Activated naive CD8-positive, alpha-beta T cell treated with anti-CD3 and anti-CD28 coated beads, Interleukin-2, amount 50 U/mL, for 16 hours (primary cell): ENCODE measurements around the gene NACC1.

Experiments
- DNase-seq: peaks from one replicate; pipeline ENCODE4 v3.0.0-alpha.2; 2020; ENCODE audit warnings: low read depth, low spot score

Gene NACC1

DNA sequence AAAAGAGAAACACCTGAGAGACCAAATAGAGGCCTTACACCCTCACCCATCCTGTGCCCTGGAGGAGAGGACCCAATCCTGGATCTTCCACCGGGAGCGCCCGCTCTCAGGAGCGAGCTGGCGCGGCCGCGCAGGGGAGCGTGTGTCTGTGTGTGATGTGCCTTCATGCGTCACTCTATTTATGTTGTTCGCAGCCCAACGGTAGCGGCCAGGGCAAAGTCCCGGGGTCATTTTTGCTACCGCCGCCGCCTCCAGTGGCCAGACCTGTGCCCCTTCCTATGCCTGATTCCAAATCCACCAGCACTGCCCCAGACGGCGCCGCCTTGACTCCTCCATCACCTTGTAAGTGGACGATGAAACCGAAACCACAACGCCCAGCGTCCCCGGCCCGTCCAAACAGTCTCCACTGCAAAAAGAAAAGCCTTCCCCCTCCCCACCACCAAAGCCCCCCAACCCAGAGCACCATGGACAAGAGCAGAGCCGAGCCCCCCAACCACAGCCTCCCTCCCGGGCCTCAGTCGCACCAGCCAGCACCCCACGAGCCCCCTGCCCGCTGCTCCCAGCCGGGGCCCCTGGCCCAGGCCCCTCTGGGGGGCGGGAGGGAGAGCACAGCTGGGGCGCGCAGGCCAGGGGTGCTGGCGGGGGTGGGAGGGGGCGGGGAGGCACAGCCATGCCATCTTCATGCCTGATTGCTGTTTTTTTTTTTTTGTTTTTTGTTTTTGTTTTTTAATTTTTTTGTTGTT lies 30.1 kb upstream of the NACC1 start:
- no peak for DNase-seq

DNA sequence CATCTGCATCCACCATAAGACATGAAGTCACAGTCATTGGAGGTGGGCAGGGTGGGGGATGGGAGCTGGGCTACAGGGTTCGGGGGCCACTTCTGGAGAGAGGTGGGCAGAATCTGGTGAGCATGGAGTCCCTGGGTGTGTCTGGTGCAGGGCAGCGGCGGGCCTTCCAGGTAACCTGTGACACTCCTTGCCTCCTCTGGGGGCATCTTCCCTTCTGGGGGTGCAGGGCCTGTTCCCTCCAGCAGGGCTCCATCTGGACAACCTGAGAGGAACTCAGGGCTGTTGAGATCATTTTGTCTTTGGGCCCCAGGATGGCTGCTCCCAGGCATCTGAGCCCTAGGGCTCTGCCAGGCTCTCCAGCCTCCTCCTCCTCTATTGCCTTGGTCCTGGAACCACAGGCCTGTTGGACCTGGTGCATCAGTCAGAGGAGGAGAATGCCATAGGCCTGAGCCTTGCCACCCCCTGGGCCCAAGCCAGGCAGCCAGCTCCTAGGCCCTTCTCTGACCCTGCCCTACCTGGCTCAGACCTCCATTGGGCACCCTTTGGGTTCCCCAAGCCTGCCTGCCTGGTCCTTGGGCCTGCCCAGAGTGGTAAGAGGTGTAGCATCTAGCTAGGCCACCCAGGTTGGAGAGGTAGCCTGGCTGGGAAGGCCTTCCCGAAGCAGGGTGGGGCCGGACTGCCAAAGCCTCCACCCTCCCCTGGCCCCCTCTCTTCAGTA lies 28.8 kb upstream of the NACC1 start:
- DNase-seq, result no peak

DNA sequence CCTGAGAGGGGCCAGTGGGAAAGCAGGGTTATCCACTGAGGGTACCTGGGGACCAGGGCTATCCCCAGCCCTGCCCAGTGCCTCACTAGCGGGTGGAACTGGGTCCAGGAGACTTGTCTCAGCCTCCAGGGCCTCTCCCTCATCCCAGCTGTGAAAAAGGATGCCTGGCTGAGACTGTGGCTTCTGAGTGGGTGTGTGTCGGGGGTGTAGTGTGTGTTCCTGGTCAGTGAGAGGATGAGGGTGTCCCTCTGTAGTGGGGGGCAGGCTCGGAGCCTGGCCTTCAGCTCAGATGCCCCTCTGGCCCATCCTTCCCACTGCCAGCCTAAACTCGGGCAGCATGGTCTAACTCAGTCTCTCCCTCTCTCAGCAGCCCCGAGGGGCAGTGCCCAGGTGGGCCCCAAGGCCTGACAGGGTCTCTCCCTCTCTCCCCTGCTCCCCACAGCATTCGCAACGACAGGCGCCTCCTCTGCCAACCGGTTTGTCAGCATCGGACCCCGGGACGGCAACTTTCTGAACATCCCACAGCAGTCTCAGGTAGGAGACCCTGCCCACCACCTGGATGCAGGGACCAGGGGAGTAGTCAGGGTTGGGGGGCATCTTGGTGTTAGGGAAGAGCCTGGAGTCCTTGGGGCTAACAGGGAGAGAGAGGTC lies 28.1 kb upstream of the NACC1 start:
- no peak for DNase-seq

DNA sequence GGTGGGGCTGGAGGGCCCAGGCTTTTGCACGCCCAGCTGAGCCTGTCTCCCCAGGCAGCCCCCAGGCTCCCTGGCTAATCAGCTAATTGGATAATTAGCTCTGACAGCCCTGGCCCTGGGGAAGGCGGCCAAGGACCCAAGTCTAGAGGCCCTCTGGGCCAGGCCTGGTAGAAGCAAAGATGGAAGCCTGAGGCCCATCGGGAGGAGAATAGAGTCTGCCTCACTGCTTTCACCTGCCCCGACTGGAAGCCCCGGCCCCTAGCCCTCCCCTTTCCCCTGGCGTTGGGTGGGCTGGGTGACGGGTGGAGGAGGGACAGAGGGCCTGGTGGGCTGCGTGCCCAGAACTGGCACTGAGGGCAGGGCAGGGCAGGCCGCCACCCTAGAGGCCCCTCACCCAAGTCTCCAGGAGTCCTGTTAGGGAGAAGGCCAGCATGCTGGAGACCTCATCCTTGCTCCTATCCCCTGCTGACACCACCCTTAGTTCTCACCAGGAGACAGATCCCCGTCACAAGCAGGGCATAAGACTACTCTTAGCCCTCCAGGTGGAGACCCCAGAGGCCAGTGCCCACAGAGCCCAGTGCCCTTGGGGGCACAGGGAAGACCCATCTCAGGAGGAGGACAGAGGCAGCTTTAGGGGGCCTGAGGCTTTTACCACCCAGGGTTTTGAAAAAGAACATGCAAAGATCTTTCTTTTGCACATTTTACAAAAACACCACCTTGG lies 27.4 kb upstream of the NACC1 start:
- DNase-seq, result no peak

DNA sequence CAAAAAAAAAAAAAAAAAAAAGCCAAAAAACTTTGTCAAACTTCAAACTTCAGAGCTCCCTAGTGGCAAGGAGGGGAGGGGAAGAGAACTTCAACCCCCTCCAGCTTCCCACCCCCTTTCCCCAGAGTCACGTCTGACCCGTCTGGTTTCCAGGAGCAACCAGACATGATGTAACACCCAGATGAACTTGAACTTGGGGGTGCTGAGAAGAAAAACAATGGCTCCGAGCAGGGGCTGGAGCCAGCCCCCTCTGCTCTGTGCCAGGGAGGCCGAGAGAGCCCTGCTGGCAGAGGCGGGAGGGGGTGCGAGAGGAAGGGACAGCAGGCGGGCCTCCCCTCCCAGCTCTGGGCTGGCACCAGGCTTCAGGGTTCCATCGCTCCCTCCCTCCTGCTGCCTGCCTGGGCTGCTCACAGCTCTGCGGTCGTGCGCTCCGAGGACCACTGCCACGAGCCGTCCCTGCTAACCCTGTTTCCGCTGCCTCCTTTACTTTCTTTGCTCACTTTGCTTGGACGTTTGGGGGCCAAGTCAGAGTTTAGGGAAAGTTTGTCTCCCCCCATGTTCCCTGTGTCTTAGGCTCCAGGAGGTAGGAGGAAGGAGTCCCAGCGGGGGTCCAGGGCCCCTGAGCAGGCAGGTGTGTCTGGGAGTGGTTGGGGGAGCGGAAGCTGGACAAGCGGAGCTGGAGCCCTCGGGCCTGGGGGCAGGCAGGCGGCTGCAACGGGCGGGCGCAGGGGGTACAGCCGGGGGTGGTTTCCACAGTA lies 26.5 kb upstream of the NACC1 start:
- DNase-seq, result no peak

DNA sequence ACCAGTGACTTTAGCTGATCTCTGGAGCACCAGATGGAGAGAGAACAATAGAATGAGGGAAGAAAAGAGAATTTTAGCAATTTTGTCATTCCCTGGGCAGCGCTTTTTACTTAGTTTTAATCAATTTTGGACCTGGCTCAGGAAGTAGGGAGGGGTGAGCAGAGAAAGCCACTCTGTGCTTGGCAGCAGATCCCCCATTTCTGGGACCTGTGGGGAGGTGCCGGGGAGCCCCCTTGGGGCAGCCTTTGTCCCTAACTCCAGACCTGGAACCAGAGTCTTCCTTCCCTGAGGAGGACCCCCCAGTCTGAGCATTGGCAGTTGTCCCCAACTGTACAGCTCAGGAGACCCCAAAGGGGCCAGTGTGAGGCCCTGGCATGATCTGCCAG lies 25.9 kb upstream of the NACC1 start:
- no peak for DNase-seq

DNA sequence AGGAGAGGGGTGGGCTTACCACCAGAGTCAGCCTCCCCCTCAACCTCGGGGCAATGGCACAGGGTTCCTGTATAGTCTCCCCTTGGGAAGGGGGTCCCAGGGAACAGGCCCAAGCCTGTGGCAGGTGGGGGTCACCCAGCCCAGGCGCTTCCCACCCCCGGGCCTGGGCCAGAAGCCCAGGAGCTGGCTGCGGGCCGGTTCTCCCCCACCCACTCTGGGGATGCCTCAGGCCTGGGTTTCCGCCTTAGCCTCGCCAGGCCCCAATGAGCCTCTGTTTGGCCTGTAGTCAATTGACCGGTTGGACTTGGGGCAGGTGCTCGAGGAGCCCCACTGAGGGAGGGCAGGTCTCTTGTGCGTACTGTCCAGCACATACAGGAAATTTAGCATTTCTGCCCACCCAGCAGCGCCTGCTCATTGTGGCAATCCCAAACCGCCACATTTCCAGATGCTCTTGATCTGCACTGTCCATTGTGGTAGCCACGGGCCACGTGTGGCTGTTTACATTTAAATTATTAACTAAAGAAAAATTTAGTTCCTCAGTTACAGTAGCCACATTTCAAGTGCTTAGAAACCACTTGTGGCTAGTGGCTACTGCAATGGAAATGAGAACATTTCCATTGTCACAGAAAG lies 25.3 kb upstream of the NACC1 start:
- no peak for DNase-seq

DNA sequence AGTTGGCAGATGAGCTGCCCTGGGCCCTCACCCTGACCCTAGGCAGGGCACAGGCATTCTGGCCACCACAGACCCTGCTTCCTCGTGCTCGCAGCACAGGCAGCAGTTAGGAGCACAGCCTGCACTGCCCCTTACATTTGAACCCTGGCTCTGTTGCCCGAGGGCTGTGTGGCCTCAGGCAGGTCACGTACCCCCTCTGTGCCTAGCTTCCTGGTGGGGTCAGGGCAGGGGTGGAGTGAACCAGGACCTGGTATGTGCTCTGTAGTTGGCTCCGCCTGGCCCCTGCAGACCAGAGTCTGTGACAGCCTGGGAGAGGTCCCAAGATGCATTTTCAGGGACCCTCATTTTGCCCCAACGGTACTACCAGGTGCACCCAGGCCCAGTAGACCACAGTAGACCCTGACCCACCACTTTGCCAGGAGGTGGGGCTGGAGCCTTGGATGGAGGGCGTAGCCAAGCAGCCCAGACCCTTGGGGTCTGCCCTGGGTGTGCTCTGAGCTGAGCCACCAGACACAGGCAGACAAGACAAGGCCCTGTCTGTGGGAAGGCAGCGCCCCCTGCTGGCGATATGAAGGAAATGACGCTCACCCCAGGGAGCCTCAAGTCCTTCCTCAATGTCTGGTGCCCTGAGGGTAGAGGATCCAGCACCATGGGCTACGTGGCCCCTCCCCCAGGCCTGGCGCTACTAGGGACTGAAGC lies 24.5 kb upstream of the NACC1 start:
- peak; percentile 55 for DNase-seq

DNA sequence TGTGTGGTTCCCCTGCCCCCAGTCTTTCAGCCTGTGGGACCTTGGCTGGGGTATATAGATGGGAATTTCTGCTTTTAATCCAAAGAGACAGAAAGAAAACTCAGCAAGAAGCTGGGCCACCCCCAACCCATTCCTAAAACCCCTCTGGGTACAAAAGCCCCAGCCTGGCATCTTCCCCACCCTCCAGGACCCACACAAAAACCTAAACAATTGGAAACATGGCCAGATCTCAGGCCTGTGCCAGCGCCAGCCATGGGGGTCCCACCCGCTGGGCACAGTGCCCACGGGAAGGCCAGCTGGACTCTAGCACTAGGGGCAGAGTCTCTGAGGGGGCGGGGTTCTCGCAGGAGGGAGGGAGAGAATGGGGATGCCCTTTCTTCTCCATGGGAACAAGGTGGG lies 24.0 kb upstream of the NACC1 start:
- no peak for DNase-seq

DNA sequence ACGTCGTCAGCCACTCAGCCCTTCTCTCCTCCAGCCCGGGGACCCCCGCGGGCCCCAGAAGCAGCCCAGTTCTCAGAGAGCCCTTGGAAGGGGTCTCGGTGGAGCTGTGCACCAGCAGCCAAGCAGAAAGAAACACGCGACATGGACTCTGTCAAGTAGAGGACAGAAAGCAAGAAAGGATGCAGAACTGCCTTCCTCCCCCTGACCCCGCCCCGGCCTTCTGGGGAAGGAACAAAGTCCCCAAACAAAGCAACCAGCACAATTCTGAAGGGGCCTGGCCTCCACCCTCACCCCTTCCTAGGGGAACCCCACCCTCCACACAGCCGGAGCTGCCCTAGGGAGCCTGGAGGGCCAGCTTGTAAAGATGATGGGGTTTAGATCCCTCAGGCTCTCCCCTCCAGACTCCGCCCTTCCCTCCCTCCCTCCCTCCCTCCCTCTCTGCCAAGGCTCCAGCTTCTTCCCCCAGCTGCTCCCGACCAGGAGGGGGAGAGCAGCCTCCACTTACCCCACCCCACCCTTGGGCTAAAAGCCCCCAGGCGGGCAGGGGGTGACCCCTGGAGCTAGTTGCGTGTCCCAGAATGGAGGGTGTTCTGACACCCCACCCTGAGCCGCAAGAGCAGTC lies 23.2 kb upstream of the NACC1 start:
- no peak for DNase-seq

DNA sequence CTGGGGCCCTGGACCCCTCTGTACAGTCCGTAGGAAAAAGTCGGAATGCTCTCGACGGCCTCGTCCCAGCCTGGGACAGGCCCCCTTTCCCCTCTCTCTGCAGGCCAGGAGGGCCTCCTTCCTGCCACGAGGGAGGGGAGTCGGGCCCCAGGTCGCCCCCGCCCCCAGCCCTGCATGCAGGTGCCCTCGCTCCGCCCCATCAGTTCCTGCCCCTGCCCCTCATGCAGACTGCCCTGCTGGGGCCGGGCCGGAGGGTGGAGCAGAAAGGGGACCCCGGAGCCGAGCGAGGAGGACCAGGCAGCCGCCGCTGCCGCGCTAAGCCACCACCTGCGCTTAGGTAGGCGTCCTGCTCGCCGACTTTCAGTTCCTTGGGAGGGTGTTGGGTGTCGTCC lies 22.7 kb upstream of the NACC1 start:
- no peak for DNase-seq

DNA sequence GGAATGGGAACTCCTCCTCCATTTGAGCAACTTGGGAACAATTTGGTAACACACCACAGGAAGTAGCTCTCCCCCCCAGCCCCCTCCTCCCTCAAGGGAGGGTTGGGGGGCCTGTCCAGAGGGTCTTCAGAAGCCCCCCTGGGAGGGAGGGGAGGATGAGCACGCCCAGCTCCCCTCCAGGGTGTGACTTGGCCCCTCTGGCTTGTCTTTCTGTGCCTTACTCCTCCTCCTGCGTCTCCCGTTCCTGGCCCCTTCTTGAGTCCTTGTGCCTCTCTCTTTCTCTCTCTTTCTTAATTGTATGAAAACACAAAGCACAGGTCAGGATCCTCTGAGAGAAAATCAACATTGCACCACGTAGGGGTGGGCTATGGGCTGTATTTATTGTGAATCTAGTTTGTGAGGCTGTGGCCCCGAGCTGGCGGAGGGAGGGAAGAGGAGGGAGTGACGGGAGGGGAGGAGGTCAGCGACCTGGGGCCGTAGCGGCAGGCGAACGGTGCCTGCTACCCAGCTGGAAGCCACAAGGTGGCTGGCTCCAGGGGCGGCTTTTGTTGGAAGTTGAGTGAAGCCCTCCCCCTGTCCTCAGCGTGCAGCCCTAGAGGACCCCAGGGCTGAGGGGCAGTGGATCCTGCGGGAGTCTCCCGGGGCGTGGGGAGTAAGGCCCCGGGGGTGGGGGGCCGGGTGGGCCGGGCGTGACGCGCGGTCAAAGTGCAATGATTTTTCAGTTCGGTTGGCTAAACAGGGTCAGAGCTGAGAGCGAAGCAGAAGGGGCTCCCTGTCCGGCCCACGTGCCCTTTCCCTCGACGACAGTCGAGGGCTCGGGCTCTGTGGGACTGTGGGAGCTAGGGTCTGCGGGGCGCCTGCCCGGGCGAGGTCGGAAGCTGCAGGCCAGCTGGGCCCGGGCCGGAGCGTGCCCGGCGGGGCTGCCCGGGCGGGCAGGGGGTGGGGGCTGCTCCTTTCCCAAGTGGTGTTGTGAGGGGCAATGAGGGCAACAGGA lies 21.8 kb upstream of the NACC1 start:
- DNase-seq, result no peak

DNA sequence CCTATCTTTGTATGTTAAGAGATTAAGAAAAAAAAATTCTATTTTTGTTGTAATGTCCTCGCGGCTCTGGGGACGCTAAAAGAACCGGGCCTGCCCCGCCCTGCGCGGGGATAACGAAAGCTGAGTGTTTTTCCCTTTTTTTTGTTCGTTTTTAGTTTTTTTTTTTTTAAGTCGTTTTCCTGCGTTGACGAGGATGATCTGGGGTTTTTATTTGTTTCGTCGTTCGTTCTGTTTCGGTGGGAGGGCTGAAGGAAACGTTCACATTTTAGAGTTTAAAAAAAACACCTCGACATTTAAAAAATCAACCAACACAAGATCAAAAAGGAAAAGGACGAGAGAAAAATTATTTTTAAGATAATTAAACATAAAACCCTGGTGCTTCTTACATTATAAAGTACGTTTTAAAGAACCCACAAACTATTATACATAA lies 21.0 kb upstream of the NACC1 start:
- DNase-seq, result no peak

DNA sequence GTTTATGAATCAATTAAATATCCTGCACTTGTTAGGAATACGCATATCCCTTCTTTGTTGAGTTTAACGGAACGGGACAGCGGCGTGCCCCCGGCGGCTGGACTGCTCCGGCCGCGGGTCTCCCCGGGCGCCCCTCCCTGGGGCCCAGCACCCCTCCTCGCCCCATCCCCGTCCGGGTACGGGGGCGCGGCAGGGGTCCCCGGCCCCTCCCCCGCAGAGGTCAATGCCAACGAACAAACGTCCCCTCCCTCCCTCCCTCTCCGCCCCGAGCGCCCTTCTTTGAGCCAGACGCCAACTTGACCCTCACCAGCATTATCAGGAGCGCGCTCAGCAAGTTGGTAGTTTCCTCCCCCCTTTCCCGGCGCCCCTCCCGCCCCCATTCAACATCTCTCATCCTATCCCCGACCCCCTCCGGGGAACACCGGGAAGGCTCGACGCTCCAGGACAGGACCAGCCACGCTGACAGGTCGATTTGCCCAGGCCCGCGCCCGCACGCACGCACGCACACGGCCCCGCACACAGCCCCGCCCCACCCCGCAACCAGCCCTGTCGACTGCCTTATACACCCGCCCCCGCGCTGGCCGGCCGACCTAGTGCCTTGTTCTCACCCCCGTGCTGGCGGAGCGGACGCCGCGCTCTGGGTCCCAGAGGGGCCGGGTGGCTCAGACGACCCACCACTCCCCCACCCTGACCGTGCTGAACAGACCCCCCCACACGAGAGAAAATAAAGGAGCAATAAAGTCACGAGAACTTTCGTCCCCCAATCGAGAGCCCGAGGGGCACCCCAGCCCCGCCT lies 20.4 kb upstream of the NACC1 start:
- no peak for DNase-seq

DNA sequence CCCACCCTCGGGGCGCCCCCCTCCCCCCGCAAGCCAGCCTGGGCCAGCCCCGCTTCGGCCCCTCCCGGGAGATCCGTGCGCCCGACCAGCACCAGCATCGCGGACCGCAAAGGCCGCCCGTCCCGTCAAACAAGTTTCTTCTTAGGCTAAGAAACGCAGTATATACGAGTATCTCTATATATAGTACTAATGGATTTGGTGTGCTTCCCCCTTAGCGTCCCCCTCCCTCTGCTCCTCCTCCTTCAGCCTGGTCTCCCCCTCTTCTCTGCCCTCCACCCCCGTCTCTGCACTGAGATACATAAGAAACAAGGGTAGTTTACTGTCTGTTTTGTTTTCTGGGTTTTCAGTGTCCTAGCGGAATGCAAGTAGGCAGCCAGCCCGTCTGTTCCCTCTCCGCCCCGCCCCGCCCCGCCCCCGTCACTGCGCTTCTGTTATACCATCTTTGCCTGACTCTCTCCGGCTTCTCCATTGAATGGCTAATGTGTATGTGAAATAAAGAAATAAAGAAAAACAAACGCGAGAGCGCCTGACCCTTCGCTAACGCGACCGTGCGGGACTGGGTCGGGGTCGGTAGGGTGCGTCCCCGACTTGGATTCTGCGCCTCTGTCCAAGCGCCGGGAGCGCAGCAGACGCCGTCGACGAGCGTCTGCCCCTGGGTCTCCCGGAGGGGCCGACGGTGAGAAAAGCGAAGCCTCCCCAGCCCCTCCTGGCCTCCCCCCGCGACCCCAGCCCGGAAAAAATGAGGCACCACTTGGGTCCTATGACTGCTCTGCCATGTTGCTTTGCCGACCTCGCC lies 19.6 kb upstream of the NACC1 start:
- no peak for DNase-seq

DNA sequence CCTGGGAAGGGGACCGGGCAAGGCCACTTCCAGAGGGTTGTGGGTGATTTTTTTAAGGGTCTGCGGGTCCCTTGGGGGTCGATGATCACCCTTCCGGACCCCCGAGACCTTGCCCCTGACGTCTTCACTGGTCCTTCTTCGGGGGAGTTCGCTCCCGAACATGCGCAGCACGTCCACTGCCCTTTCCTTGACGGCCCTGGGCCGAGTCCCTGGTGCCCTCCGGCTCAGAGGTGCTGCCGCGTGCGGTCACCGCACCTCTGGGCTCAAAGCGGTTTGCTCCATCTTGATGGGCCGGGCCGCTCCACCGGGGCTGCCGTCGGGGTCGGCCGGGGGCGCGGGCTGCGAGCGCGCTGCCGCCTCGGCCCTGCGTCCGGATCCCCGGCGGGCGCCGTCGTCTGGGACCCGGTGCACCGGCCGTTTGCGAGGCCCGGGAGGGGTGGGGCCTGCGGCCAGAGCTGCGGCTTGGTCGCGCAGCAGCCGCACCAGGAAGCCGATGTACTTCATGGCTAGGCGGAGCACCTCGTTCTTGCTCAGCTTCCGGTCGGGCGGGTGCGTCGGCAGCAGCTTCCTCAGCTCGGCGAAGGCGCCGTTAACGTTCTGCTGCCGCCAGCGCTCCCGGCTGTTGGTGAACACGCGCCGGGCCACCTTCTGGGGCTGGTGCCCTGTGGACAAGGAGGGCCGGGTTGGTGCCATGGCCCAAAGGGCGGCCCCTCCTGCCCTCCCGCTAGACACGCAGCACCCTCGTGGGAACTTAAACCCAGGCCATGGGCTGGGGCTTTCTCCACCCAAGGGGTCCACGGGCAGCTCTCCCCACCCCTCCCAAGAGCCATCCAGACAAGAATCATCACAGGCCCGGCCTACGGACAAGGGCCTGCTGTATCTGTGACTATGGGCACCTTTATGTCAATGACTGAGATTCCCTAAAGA lies 18.7 kb upstream of the NACC1 start:
- DNase-seq, result peak; percentile 35
